Osteocyte (in vitro differentiated cells): ENCODE results near the gene IQSEC1. TPM values are rescaled to one million over a fixed set of nuclear protein-coding genes. Genes with fewer than 3 reads are reported as not detected.

Source experiments
- DNase-seq: peaks from one replicate; pipeline ENCODE4 v3.0.0; 2021; ENCODE audit warnings: mixed read lengths; ENCODE audit not compliant: unreplicated experiment; ENCODE audit errors: extremely low spot score
- H3K27ac Mint-ChIP-seq: one replicate; pipeline ENCODE4 v1.8.0; 2021; ENCODE audit warnings: mild to moderate bottlenecking, mixed read lengths; ENCODE audit not compliant: unreplicated experiment
- H3K27me3 Mint-ChIP-seq: one replicate; pipeline ENCODE4 v1.8.0; 2021; ENCODE audit warnings: mixed read lengths; ENCODE audit not compliant: unreplicated experiment
- H3K36me3 Mint-ChIP-seq: one replicate; pipeline ENCODE4 v1.8.0; 2021; ENCODE audit warnings: mixed read lengths; ENCODE audit not compliant: unreplicated experiment
- H3K4me1 Mint-ChIP-seq: one replicate; pipeline ENCODE4 v1.8.0; 2021; ENCODE audit warnings: mixed read lengths; ENCODE audit not compliant: unreplicated experiment
- H3K4me3 Mint-ChIP-seq: one replicate; pipeline ENCODE4 v1.8.0; 2021; ENCODE audit warnings: mild to moderate bottlenecking, moderate library complexity, mixed read lengths; ENCODE audit not compliant: unreplicated experiment
- H3K9me3 Mint-ChIP-seq: one replicate; pipeline ENCODE4 v1.8.0; 2021; ENCODE audit warnings: mixed read lengths; ENCODE audit not compliant: unreplicated experiment
- CTCF ChIP-seq: fragments of 200-600 bp; sonication (generic); IDR thresholded peaks from 2 replicates; pipeline ENCODE4 v1.5.0; 2021; ENCODE audit warnings: antibody characterized with exemption, mild to moderate bottlenecking, moderate library complexity
- total RNA-seq: library from RNA; stranded (reverse); gene quantifications from 2 replicates; pipeline ENCODE4 v1.2.1, GENCODE V29; 2021

IQSEC1 gene
- total RNA-seq, 1 donor from 2014 or later: 37.9 TPM

- Mint-ChIP-seq H3K27me3 (no peaks in the 10 kb centered on the region), H3K4me1 (no peaks in the 10 kb centered on the region), H3K9me3 (no peaks in the 10 kb centered on the region), H3K27ac (no peak overlapping the region), H3K36me3 (peaks cover 20% of the 10 kb centered on the region), H3K4me3 (no peak overlapping the region)
- no peak for TF ChIP-seq CTCF
- no peak for DNase-seq
Measured at GRCh38 chr3:12898965-12899755, 174.1 kb downstream of the IQSEC1 start.

GRCh38 chr3:12898290-12898964, 174.8 kb downstream of the IQSEC1 start:
- H3K27me3 Mint-ChIP-seq: no peaks in the 10 kb centered on the region
- no peak for DNase-seq
- peaks cover 20% of the 10 kb centered on the region for H3K36me3 Mint-ChIP-seq
- no peak overlapping the region for H3K27ac Mint-ChIP-seq
- H3K9me3 Mint-ChIP-seq: no peaks in the 10 kb centered on the region
- H3K4me3 Mint-ChIP-seq: no peak overlapping the region
- TF ChIP-seq CTCF: no peak
- H3K4me1 Mint-ChIP-seq: no peaks in the 10 kb centered on the region

- Mint-ChIP-seq H3K27ac (no peak overlapping the region), H3K9me3 (no peaks in the 10 kb centered on the region), H3K4me3 (no peak overlapping the region), H3K4me1 (no peaks in the 10 kb centered on the region), H3K36me3 (peaks cover 20% of the 10 kb centered on the region), H3K27me3 (no peaks in the 10 kb centered on the region)
- no peak for DNase-seq
- TF ChIP-seq CTCF: no peak
Measured at GRCh38 chr3:12897381-12898289, 175.6 kb downstream of the IQSEC1 start.

GRCh38 chr3:12896063-12896985, 176.9 kb downstream of the IQSEC1 start:
- DNase-seq: no peak
- peaks cover 4% of the 10 kb centered on the region for H3K4me1 Mint-ChIP-seq
- no peak overlapping the region for H3K4me3 Mint-ChIP-seq
- peaks cover 18% of the 10 kb centered on the region for H3K36me3 Mint-ChIP-seq
- H3K9me3 Mint-ChIP-seq: no peaks in the 10 kb centered on the region
- TF ChIP-seq CTCF: no peak
- no peaks in the 10 kb centered on the region for H3K27me3 Mint-ChIP-seq
- no peak overlapping the region for H3K27ac Mint-ChIP-seq
